ENCODE data around the gene THAP11.

DNA sequence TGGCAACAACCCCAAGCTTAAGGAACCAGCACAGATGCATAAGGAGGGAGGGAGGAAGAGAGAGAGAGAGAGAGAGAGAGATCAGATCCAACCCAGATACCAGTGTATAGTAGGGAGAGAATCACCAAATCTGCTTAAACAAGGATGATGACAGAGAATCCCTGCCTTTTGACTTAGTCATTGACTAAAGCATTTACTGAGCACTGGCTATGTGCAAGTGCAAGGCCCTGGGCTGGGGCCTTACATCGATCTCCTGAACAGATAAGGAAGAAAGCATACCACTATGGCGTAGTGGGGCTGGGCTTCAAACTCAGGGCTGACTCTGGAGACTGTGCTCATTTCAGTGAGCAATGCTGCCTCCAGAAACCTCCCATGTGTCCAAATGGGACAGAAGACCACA, 19.6 kb upstream of the THAP11 start:
- TF ChIP-seq POLR2A (IDR thresholded peaks at IDR 0.05; ENCODE audit: low read depth, low read length) (no peak), POLR2AphosphoS5 (IDR thresholded peaks at IDR 0.05; ENCODE audit: low read depth, low read length) (no peak)
